ENCODE results near the gene GLO1.

Gene GLO1

GRCh38 chr6:38681850-38682249, 21.1 kb downstream of the GLO1 start:
- no peak overlapping the region for H3K4me3 ChIP-seq (ENCODE audit: low read depth, low read length)
- TF ChIP-seq CTCF (IDR thresholded peaks at IDR 0.05; ENCODE audit: low read depth, low read length) = no peak

DNA sequence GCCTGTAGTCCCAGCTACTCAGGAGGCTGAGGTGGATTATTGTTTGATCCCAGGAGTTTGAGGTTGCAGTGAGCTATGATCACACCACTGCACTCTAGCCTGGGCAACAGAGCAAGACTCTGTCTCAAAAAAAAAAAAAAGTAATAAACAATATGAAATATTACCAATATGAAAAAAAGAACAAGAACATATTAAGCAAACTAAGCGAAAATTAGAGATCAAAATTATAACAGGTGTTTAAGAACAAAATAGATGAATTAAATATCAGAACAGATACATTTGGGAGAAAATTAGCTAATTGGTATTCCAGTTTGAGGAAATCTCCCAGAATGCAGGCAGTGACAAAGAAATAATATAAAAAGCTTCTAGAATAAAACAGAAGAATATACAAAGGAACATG, 23.3 kb downstream of the GLO1 start:
- H3K4me3 ChIP-seq (ENCODE audit: low read depth, low read length) = no peak overlapping the region
- no peak for TF ChIP-seq CTCF (IDR thresholded peaks at IDR 0.05; ENCODE audit: low read depth, low read length)

DNA sequence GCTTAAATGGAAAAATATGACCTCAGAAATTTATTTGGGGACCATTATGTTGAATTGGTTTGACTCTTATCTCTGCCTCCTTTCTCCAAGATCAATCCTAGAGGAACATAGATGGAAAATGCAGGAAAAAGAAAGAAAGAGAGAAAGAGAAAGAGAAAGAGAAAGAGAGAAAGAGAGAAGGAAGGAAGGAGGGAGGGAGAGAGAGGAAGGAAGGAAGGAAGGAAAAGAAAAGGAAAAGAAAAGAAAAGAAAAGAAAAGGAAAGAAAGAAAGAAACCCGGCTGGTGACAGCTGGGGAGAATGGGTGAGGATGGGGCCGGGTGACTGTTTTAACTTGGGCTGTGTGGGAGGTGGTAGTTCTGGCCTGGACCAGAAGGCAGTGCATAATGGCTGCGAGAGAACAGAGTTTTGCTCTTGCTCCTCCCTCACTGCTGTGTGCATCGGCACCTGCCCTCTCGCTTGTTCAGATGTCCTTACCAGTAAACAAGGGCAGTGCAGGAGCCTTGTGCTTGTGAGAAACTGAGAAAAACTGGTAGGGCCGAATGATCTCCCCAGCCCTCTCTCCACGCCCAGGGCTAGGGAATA, 24.7 kb downstream of the GLO1 start:
- no peak for TF ChIP-seq CTCF (IDR thresholded peaks at IDR 0.05; ENCODE audit: low read depth, low read length)
- H3K4me3 ChIP-seq (ENCODE audit: low read depth, low read length) = no peak overlapping the region

- TF ChIP-seq CTCF (IDR thresholded peaks at IDR 0.05; ENCODE audit: low read depth, low read length) = no peak
These were observed 25.9 kb downstream of the GLO1 start for GRCh38 chr6:38676974-38677544.

GRCh38 chr6:38676236-38676973, 26.5 kb downstream of the GLO1 start:
- TF ChIP-seq CTCF (IDR thresholded peaks at IDR 0.05; ENCODE audit: low read depth, low read length) = no peak
- H3K4me3 ChIP-seq (ENCODE audit: low read depth, low read length) = no peak overlapping the region

More at GRCh38 chr6:38676974-38677544, 25.9 kb downstream of the GLO1 start:
- H3K4me3 ChIP-seq (ENCODE audit: low read depth, low read length) = no peak overlapping the region

- H3K4me3 ChIP-seq (ENCODE audit: low read depth, low read length) = no peak overlapping the region
- TF ChIP-seq CTCF (IDR thresholded peaks at IDR 0.05; ENCODE audit: low read depth, low read length) = no peak
These were observed 29.4 kb downstream of the GLO1 start for GRCh38 chr6:38673397-38674165.

All from WI38 (cell line).